ENCODE measurements around the gene TMEM213.

- TF ChIP-seq, protein P1, sequence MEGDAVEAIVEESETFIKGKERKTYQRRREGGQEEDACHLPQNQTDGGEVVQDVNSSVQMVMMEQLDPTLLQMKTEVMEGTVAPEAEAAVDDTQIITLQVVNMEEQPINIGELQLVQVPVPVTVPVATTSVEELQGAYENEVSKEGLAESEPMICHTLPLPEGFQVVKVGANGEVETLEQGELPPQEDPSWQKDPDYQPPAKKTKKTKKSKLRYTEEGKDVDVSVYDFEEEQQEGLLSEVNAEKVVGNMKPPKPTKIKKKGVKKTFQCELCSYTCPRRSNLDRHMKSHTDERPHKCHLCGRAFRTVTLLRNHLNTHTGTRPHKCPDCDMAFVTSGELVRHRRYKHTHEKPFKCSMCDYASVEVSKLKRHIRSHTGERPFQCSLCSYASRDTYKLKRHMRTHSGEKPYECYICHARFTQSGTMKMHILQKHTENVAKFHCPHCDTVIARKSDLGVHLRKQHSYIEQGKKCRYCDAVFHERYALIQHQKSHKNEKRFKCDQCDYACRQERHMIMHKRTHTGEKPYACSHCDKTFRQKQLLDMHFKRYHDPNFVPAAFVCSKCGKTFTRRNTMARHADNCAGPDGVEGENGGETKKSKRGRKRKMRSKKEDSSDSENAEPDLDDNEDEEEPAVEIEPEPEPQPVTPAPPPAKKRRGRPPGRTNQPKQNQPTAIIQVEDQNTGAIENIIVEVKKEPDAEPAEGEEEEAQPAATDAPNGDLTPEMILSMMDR (conservative IDR thresholded peaks at IDR 0.05) = no peak
- TF ChIP-seq EZH2 (IDR thresholded peaks at IDR 0.05; ENCODE audit: low read depth) = no peak
Observed at GRCh38 chr7:138768241-138768640, 29.6 kb upstream of the TMEM213 start.
